ENCODE data around the gene JAK2.

DNA sequence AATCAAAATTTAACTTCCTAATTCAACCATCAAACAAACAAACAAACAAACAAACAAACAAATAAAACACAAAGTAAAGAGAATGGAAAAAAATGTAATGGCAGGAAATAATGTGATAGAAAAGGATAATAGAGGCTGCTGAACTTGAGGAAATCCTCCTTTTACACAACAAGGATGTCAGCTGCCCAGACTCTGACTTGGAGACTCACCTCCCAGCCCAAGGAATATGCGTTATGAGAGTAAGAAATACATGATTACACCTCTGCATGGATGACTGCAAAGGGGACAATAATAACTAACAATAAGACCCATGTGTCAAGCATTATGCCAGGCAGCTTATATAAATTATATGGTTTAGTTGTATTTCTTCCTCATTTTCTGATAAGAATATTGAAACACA lies 46.6 kb upstream of the JAK2 start:
- TF ChIP-seq, protein P1, sequence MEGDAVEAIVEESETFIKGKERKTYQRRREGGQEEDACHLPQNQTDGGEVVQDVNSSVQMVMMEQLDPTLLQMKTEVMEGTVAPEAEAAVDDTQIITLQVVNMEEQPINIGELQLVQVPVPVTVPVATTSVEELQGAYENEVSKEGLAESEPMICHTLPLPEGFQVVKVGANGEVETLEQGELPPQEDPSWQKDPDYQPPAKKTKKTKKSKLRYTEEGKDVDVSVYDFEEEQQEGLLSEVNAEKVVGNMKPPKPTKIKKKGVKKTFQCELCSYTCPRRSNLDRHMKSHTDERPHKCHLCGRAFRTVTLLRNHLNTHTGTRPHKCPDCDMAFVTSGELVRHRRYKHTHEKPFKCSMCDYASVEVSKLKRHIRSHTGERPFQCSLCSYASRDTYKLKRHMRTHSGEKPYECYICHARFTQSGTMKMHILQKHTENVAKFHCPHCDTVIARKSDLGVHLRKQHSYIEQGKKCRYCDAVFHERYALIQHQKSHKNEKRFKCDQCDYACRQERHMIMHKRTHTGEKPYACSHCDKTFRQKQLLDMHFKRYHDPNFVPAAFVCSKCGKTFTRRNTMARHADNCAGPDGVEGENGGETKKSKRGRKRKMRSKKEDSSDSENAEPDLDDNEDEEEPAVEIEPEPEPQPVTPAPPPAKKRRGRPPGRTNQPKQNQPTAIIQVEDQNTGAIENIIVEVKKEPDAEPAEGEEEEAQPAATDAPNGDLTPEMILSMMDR (IDR thresholded peaks at IDR 0.05 in 4 of 5, conservative IDR thresholded peaks at IDR 0.05 in 1 of 5) = no peak
- no peak for TF ChIP-seq POLR2A (IDR thresholded peaks at IDR 0.05)
